HPDE6-E6E7 (cell line): ENCODE measurements around the gene SLF2.

Source experiments
- DNase-seq: peaks from one replicate; pipeline ENCODE4 v3.0.0; 2011; ENCODE audit warnings: missing footprints; ENCODE audit errors: extremely low spot score

The SLF2 gene

GRCh38 chr10:100899171-100899570, 13.6 kb upstream of the SLF2 start:
- DNase-seq = no peak

- DNase-seq = no peak
Observed at GRCh38 chr10:100901051-100901450, 11.7 kb upstream of the SLF2 start.

GRCh38 chr10:100902622-100903021, 10.1 kb upstream of the SLF2 start:
- no peak for DNase-seq

GRCh38 chr10:100904917-100905316, 7.8 kb upstream of the SLF2 start:
- DNase-seq = no peak

GRCh38 chr10:100907175-100907574, 5.6 kb upstream of the SLF2 start:
- DNase-seq = no peak

GRCh38 chr10:100907773-100908363, 4.9 kb upstream of the SLF2 start:
- DNase-seq = no peak

- no peak for DNase-seq
Observed at GRCh38 chr10:100908378-100908777, 4.4 kb upstream of the SLF2 start.

- DNase-seq = no peak
Observed at GRCh38 chr10:100909501-100910263, 3.1 kb upstream of the SLF2 start.

- no peak for DNase-seq
Observed at GRCh38 chr10:100911472-100911871, 1.3 kb upstream of the SLF2 start.

GRCh38 chr10:100912013-100912604, 654 bp upstream of the SLF2 start:
- no peak for DNase-seq

- DNase-seq = no peak
Observed at GRCh38 chr10:100913470-100913865, 705 bp downstream of the SLF2 start.

- no peak for DNase-seq
Observed at GRCh38 chr10:100917071-100917470, 4.3 kb downstream of the SLF2 start.

GRCh38 chr10:100923580-100923979, 10.8 kb downstream of the SLF2 start:
- DNase-seq = no peak

GRCh38 chr10:100927266-100927665, 14.5 kb downstream of the SLF2 start:
- no peak for DNase-seq

GRCh38 chr10:100928039-100928438, 15.3 kb downstream of the SLF2 start:
- no peak for DNase-seq

GRCh38 chr10:100930368-100930767, 17.6 kb downstream of the SLF2 start:
- no peak for DNase-seq

- no peak for DNase-seq
Observed at GRCh38 chr10:100934084-100934659, 21.4 kb downstream of the SLF2 start.

- DNase-seq = no peak
Observed at GRCh38 chr10:100939763-100940344, 27.1 kb downstream of the SLF2 start.

- no peak for DNase-seq
Observed at GRCh38 chr10:100942229-100942628, 29.5 kb downstream of the SLF2 start.

GRCh38 chr10:100943508-100943907, 30.7 kb downstream of the SLF2 start:
- no peak for DNase-seq

- DNase-seq = no peak
Observed at GRCh38 chr10:100945754-100946153, 33.0 kb downstream of the SLF2 start.

- DNase-seq = no peak
Observed at GRCh38 chr10:100948916-100949315, 36.2 kb downstream of the SLF2 start.
